Vagina (tissue), 2 donors: ENCODE results near the gene SPRYD3. TPM values are rescaled to one million over a fixed set of nuclear protein-coding genes. Genes with fewer than 3 reads are reported as not detected.

ENCODE experiments used
- DNase-seq, 2 donors: peaks; one replicate each; pipeline ENCODE4 v3.0.0-alpha.2; 2017; ENCODE audit errors: extremely low spot score in 2 of 2
- H3K27ac ChIP-seq: fragments of 200-600 bp; sonication (generic); one replicate; pipeline ENCODE4 v1.5.1; 2019
- H3K27me3 ChIP-seq: fragments of 200-600 bp; sonication (generic); one replicate; pipeline ENCODE4 v1.5.1; 2019
- H3K36me3 ChIP-seq, 2 donors: fragments of 200-600 bp; sonication (generic); one replicate each; pipeline ENCODE4 v1.5.1; 2017 to 2019
- H3K4me1 ChIP-seq: fragments of 200-600 bp; sonication (generic); one replicate; pipeline ENCODE4 v1.5.1; 2019
- H3K4me3 ChIP-seq, 2 donors: fragments of 200-600 bp; sonication (generic); 1 replicate in 1 of 2; 2 replicates in 1 of 2; pipeline ENCODE4 v1.5.1; 2016 to 2019
- H3K9me3 ChIP-seq: fragments of 200-600 bp; sonication (generic); one replicate; pipeline ENCODE4 v1.5.1; 2019
- POLR2A ChIP-seq, 2 donors: fragments of 450-650 bp; IDR thresholded peaks; one replicate each; pipeline ENCODE4 v1.6.1; 2017; ENCODE audit warnings: antibody characterized with exemption in 2 of 2, mild to moderate bottlenecking in 2 of 2, moderate library complexity in 2 of 2
- POLR2AphosphoS5 ChIP-seq, 2 donors: sonication (generic); formaldehyde crosslinking; IDR thresholded peaks; one replicate each; pipeline ENCODE4 v1.9.0; 2017; ENCODE audit warnings: antibody characterized with exemption in 2 of 2, mild to moderate bottlenecking in 2 of 2, low read depth in 1 of 2; ENCODE audit not compliant: insufficient read depth in 1 of 2
- intact Hi-C: fragments of 100-400 bp; cut with DNase I; formaldehyde crosslinking; loops from one replicate; pipeline ENCODE4 v1.15.1; 2023
- total RNA-seq: library from RNA; depleted of rRNA; stranded (reverse); fragments of >200 nt; gene quantifications from one replicate; pipeline ENCODE4 v1.2.3, GENCODE V29; 2016
- TF ChIP-seq, protein P1 (sequence below), 3 experiments: fragments of 450-650 bp in 2 of 3; fragments of 200-600 bp in 1 of 3; sonication (generic) in 1 of 3; IDR thresholded peaks; one replicate each; pipeline ENCODE4 v1.5.1; 2017 to 2019; ENCODE audit warnings: antibody characterized with exemption in 3 of 3, mild to moderate bottlenecking in 2 of 3, moderate library complexity in 2 of 3

Gene SPRYD3
- total RNA-seq, 1 donor from 2014 or later: 27.0 TPM

DNA sequence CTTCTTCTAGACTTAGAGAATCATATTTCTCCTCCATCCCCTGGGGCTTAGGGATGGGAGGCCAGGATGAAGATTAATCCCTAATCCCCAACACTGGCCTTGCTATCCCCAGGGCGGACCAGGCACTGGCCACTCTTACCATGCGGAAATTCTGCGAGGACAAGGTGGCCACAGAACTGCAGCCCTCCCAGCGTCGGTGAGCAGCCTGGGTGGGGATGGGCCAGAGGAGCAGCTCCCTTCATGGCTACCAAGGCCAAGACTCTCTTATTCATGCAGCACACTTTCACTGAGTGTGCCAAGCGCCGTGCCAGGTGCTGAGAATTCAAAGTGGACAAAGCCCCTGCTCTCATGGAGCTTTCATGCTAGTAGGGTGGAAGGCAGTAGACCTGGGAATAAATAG lies 22.3 kb downstream of the SPRYD3 start:
- intact Hi-C loops: no loop called here
- peaks cover 71% of the 10 kb centered on the region for H3K4me1 ChIP-seq
- peaks cover 0 to 54% of the 10 kb centered on the region in 2 donors for H3K36me3 ChIP-seq
- TF ChIP-seq POLR2A (IDR thresholded peaks at IDR 0.05) (no peak), POLR2AphosphoS5 (IDR thresholded peaks at IDR 0.05; ENCODE audit: insufficient read depth in 1 of 2, low read depth in 1 of 2) (no peak)
- TF ChIP-seq, protein P1, sequence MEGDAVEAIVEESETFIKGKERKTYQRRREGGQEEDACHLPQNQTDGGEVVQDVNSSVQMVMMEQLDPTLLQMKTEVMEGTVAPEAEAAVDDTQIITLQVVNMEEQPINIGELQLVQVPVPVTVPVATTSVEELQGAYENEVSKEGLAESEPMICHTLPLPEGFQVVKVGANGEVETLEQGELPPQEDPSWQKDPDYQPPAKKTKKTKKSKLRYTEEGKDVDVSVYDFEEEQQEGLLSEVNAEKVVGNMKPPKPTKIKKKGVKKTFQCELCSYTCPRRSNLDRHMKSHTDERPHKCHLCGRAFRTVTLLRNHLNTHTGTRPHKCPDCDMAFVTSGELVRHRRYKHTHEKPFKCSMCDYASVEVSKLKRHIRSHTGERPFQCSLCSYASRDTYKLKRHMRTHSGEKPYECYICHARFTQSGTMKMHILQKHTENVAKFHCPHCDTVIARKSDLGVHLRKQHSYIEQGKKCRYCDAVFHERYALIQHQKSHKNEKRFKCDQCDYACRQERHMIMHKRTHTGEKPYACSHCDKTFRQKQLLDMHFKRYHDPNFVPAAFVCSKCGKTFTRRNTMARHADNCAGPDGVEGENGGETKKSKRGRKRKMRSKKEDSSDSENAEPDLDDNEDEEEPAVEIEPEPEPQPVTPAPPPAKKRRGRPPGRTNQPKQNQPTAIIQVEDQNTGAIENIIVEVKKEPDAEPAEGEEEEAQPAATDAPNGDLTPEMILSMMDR (IDR thresholded peaks at IDR 0.05): no peak
- H3K27me3 ChIP-seq: no peaks in the 10 kb centered on the region
- no peak overlapping the region for H3K4me3 ChIP-seq
- DNase-seq: no peak
- no peaks in the 10 kb centered on the region for H3K9me3 ChIP-seq
- peak overlapping the region; percentile 96 for H3K27ac ChIP-seq

DNA sequence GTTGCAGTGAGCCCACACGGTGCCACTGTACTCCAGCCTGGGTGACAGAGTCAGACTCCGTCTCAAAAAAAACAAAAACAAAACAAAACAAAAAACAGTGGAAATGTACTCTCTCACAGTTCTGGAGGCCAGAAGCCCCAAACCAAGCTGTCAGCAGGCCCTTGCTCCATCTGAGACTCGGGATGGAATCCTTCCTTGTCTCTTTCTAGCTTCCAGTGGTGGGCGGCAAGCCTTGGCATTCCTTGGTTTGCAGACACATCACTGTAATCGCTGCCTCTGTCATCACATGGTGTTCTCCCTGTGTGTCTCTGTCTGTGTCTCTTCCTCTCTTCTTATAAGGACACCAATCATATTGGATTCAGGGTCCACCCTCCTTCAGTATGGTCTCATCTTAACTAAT lies 22.9 kb downstream of the SPRYD3 start:
- intact Hi-C loops: no loop called here
- no peaks in the 10 kb centered on the region for H3K27me3 ChIP-seq
- peaks cover 0 to 48% of the 10 kb centered on the region in 2 donors for H3K36me3 ChIP-seq
- peaks cover 71% of the 10 kb centered on the region for H3K4me1 ChIP-seq
- peak overlapping the region; percentile 96 for H3K27ac ChIP-seq
- DNase-seq: no peak
- no peaks in the 10 kb centered on the region for H3K9me3 ChIP-seq
- TF ChIP-seq POLR2AphosphoS5 (IDR thresholded peaks at IDR 0.05; ENCODE audit: insufficient read depth in 1 of 2, low read depth in 1 of 2): no peak
- TF ChIP-seq POLR2A (IDR thresholded peaks at IDR 0.05): no peak
- TF ChIP-seq, protein P1 (IDR thresholded peaks at IDR 0.05): no peak
- H3K4me3 ChIP-seq: no peak overlapping the region

- H3K36me3 ChIP-seq: peaks cover 0 to 42% of the 10 kb centered on the region in 2 donors
- TF ChIP-seq, protein P1 (IDR thresholded peaks at IDR 0.05): no peak
- TF ChIP-seq POLR2AphosphoS5 (IDR thresholded peaks at IDR 0.05; ENCODE audit: insufficient read depth in 1 of 2, low read depth in 1 of 2) (no peak), POLR2A (IDR thresholded peaks at IDR 0.05) (no peak)
These were observed 23.5 kb downstream of the SPRYD3 start for GRCh38 chr12:53055471-53056266.

DNA sequence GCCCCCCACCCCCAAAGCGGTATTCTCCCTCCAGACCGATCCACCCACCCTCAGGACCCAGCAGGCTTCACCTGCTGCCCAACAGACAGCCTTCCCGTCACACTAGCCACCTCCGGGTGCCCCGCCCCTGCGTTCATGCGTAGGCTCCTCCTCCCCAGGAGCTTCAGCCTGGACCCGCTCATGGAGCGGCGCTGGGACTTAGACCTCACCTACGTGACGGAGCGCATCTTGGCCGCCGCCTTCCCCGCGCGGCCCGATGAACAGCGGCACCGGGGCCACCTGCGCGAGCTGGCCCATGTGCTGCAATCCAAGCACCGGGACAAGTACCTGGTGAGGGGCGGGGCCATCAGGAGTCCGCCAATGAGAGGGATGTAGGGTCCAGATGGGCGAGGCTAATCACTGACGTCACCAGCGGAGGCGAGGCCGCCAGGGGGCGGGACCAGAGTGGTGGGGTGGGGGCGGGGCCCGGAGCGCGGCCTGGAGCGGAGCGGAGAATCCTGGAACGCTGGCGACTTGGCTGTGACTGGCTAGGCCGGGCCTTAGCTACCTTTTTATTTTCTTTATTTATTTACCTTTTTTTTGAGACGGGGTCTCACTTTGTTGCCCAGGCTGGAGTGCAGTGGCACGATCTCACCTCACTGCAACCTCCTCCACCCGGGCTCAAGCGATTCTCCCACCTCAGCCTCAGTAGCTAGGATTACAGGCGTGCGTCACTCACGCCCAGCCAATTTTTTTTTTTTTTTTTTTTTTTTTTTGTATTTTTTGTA lies 24.9 kb downstream of the SPRYD3 start:
- peaks cover 0 to 28% of the 10 kb centered on the region in 2 donors for H3K36me3 ChIP-seq
- intact Hi-C loops: no loop called here
- peaks cover 65% of the 10 kb centered on the region for H3K4me1 ChIP-seq
- peak overlapping the region; percentile 96 for H3K27ac ChIP-seq
- H3K4me3 ChIP-seq: peak overlapping the region; percentile 73 to 86
- no peaks in the 10 kb centered on the region for H3K9me3 ChIP-seq
- DNase-seq: no peak
- TF ChIP-seq POLR2A (IDR thresholded peaks at IDR 0.05) (peak in 1 of 2 donors; percentile 66), POLR2AphosphoS5 (IDR thresholded peaks at IDR 0.05; ENCODE audit: insufficient read depth in 1 of 2, low read depth in 1 of 2) (peak; percentile 45 to 95)
- TF ChIP-seq, protein P1 (IDR thresholded peaks at IDR 0.05): no peak
- no peaks in the 10 kb centered on the region for H3K27me3 ChIP-seq

More at GRCh38 chr12:53055471-53056266, 23.5 kb downstream of the SPRYD3 start:
- Histone ChIP-seq H3K27ac (peak overlapping the region; percentile 96), H3K4me1 (peaks cover 71% of the 10 kb centered on the region), H3K9me3 (no peaks in the 10 kb centered on the region), H3K27me3 (no peaks in the 10 kb centered on the region), H3K4me3 (no peak overlapping the region)
- DNase-seq: no peak
- intact Hi-C loops: no loop called here
